KMS-11 (cell line): ENCODE measurements around the gene ARHGAP4.

Experiments
- H2AFZ ChIP-seq: fragments of 200-600 bp; sonication (generic); 2 replicates; pipeline ENCODE4 v1.6.1; 2016; ENCODE audit warnings: antibody characterized with exemption, mixed run types, low read depth
- H3K27ac ChIP-seq: fragments of 200-600 bp; sonication (generic); 2 replicates; pipeline ENCODE4 v1.6.1; 2016; ENCODE audit warnings: mild to moderate bottlenecking, mixed run types
- H3K27me3 ChIP-seq: fragments of 200-600 bp; sonication (generic); 2 replicates; pipeline ENCODE4 v1.6.1; 2017; ENCODE audit warnings: mild to moderate bottlenecking, low read depth, mixed run types, moderate library complexity; ENCODE audit not compliant: insufficient read depth
- H3K36me3 ChIP-seq: fragments of 200-600 bp; sonication (generic); 2 replicates; pipeline ENCODE4 v1.6.1; 2017; ENCODE audit warnings: mild to moderate bottlenecking, mixed run types; ENCODE audit not compliant: insufficient read depth
- H3K4me1 ChIP-seq: fragments of 200-600 bp; sonication (generic); 2 replicates; pipeline ENCODE4 v1.6.1; 2016; ENCODE audit warnings: mild to moderate bottlenecking, low read depth, mixed run types; ENCODE audit not compliant: poor library complexity, severe bottlenecking
- H3K4me2 ChIP-seq: fragments of 200-600 bp; sonication (generic); 2 replicates; pipeline ENCODE4 v1.7.0; 2016; ENCODE audit warnings: mild to moderate bottlenecking, mixed run types
- H3K4me3 ChIP-seq: fragments of 200-600 bp; sonication (generic); IDR thresholded peaks from 2 replicates; pipeline ENCODE4 v1.6.1; 2017; ENCODE audit warnings: low read depth, low read length, mixed read lengths; ENCODE audit not compliant: insufficient read depth
- H3K79me2 ChIP-seq: fragments of 200-600 bp; sonication (generic); 2 replicates; pipeline ENCODE4 v1.6.1; 2016; ENCODE audit warnings: low read depth, mixed run types; ENCODE audit not compliant: insufficient read depth
- H3K9ac ChIP-seq: fragments of 200-600 bp; sonication (generic); 2 replicates; pipeline ENCODE4 v1.6.1; 2016; ENCODE audit warnings: mild to moderate bottlenecking, mixed run types
- H4K20me1 ChIP-seq: fragments of 200-600 bp; sonication (generic); 2 replicates; pipeline ENCODE4 v1.6.1; 2016; ENCODE audit warnings: mild to moderate bottlenecking, mixed run types; ENCODE audit not compliant: insufficient read depth
- CTCF ChIP-seq: fragments of 200-600 bp; sonication (generic); conservative IDR thresholded peaks from 2 replicates; pipeline ENCODE4 v1.6.1; 2017; ENCODE audit warnings: low read depth, mild to moderate bottlenecking, antibody characterized with exemption, low read length, moderate library complexity, mixed read lengths

ARHGAP4 gene

GRCh38 chrX:153905481-153906095 is 20.5 kb downstream of the ARHGAP4 start:
- H3K9ac ChIP-seq = no peak overlapping the region
- no peak overlapping the region for H3K4me3 ChIP-seq
- no peak for TF ChIP-seq CTCF
- no peak overlapping the region for H3K27ac ChIP-seq
- H3K4me2 ChIP-seq = no peak overlapping the region
- H3K36me3 ChIP-seq = no peaks in the 10 kb centered on the region
- no peak overlapping the region for H2AFZ ChIP-seq
- no peaks in the 10 kb centered on the region for H3K79me2 ChIP-seq
- H4K20me1 ChIP-seq = no peaks in the 10 kb centered on the region
- H3K27me3 ChIP-seq = no peaks in the 10 kb centered on the region
- H3K4me1 ChIP-seq = peaks cover 23% of the 10 kb centered on the region

GRCh38 chrX:153903991-153904957 is 21.8 kb downstream of the ARHGAP4 start, which contains the start of gene AVPR2:
TSS of gene AVPR2 (plus strand) at chrX:153904673. CDS start at chrX:153905146, 473 bp downstream.
- Histone ChIP-seq H3K4me3 (no peak within 1 kb of the TSS), H3K4me2 (no peak within 1 kb of the TSS), H2AFZ (no peak within 1 kb of the TSS), H3K27me3 (no peaks in the 10 kb centered on the region), H3K79me2 (no peaks in the 10 kb centered on the region), H3K4me1 (peaks cover 35% of the 10 kb centered on the region), H3K9ac (no peak within 1 kb of the TSS), H4K20me1 (no peaks in the 10 kb centered on the region), H3K36me3 (no peaks in the 10 kb centered on the region), H3K27ac (no peak within 1 kb of the TSS)
- no peak for TF ChIP-seq CTCF

- H3K27me3 ChIP-seq = no peaks in the 10 kb centered on the region
- no peak overlapping the region for H3K4me2 ChIP-seq
- peaks cover 35% of the 10 kb centered on the region for H3K4me1 ChIP-seq
- H2AFZ ChIP-seq = no peak overlapping the region
- no peak for TF ChIP-seq CTCF
- no peak overlapping the region for H3K4me3 ChIP-seq
- H3K27ac ChIP-seq = no peak overlapping the region
- H3K36me3 ChIP-seq = no peaks in the 10 kb centered on the region
- no peak overlapping the region for H3K9ac ChIP-seq
- H3K79me2 ChIP-seq = no peaks in the 10 kb centered on the region
- no peaks in the 10 kb centered on the region for H4K20me1 ChIP-seq
These were observed 22.7 kb downstream of the ARHGAP4 start for GRCh38 chrX:153903238-153903980.

GRCh38 chrX:153902385-153902784 is 23.7 kb downstream of the ARHGAP4 start:
- Histone ChIP-seq H3K4me3 (no peak overlapping the region), H3K9ac (no peak overlapping the region), H3K36me3 (no peaks in the 10 kb centered on the region), H2AFZ (no peak overlapping the region), H3K4me2 (no peak overlapping the region), H3K27me3 (no peaks in the 10 kb centered on the region), H3K79me2 (no peaks in the 10 kb centered on the region), H3K27ac (no peak overlapping the region), H3K4me1 (peaks cover 35% of the 10 kb centered on the region), H4K20me1 (no peaks in the 10 kb centered on the region)
- TF ChIP-seq CTCF = no peak
